Natural killer cell (primary cell): ENCODE measurements around the gene CA4. TPM values are rescaled to one million over a fixed set of nuclear protein-coding genes. Genes with fewer than 3 reads are reported as not detected.
"Not testable (repeated sequence)": the region's sequence is repeated elsewhere in the genome, so short reads cannot be mapped to it uniquely, and the experiment has no call there.

Source experiments
- ATAC-seq, 3 donors: fragments of 150-1000 bp in 2 of 3; fragments of 200-7000 bp in 1 of 3; cut with Tn5 transposase; 1 replicate in 1 of 3; 2 replicates in 2 of 3; pipeline ENCODE4 v1.10.0; 2021; ENCODE audit warnings: mild to moderate bottlenecking in 2 of 3, moderate library complexity in 2 of 3
- DNase-seq, 2 donors: peaks; one replicate each; pipeline versions ENCODE4 v3.0.0 to v3.0.0-alpha.2; 2013 to 2021; ENCODE audit warnings: mixed read lengths in 1 of 2
- H3K27ac ChIP-seq: one replicate; pipeline ENCODE4 v1.5.1; 2013; ENCODE audit warnings: mild to moderate bottlenecking, low read length
- H3K27me3 ChIP-seq: one replicate; pipeline ENCODE4 v1.6.1; 2013; ENCODE audit warnings: low read length; ENCODE audit not compliant: control insufficient read depth, insufficient read depth
- H3K36me3 ChIP-seq: one replicate; pipeline ENCODE4 v1.6.1; 2013; ENCODE audit warnings: low read length; ENCODE audit not compliant: control insufficient read depth, insufficient read depth
- H3K4me1 ChIP-seq: one replicate; pipeline ENCODE4 v1.6.1; 2013; ENCODE audit warnings: low read length; ENCODE audit not compliant: control insufficient read depth, insufficient read depth
- H3K4me3 ChIP-seq: one replicate; pipeline ENCODE4 v1.5.1; 2013; ENCODE audit warnings: low read length
- H3K9me3 ChIP-seq: one replicate; pipeline ENCODE4 v1.6.1; 2013; ENCODE audit warnings: low read length; ENCODE audit not compliant: control insufficient read depth, insufficient read depth
- H3K27ac Mint-ChIP-seq, 2 donors: one replicate each; pipeline ENCODE4 v1.8.0; 2022; ENCODE audit warnings: mild to moderate bottlenecking in 2 of 2, mixed read lengths in 2 of 2, moderate library complexity in 1 of 2
- H3K27me3 Mint-ChIP-seq, 2 donors: one replicate each; pipeline ENCODE4 v1.8.0; 2022; ENCODE audit warnings: low read depth in 2 of 2, mixed read lengths in 2 of 2
- H3K36me3 Mint-ChIP-seq: one replicate; pipeline ENCODE4 v1.8.0; 2022; ENCODE audit warnings: mixed read lengths
- H3K4me1 Mint-ChIP-seq, 2 donors: one replicate each; pipeline ENCODE4 v1.8.0; 2022; ENCODE audit warnings: mixed read lengths in 2 of 2
- H3K4me3 Mint-ChIP-seq: one replicate; pipeline ENCODE4 v1.8.0; 2022; ENCODE audit warnings: mild to moderate bottlenecking, moderate library complexity, mixed read lengths
- H3K9me3 Mint-ChIP-seq, 2 donors: one replicate each; pipeline ENCODE4 v1.8.0; 2022; ENCODE audit warnings: mixed read lengths in 2 of 2
- CTCF ChIP-seq: fragments of 200-600 bp; IDR thresholded peaks from one replicate; pipeline ENCODE4 v1.8.0; 2022; ENCODE audit warnings: antibody characterized with exemption
- WGBS: methylation state at CpG from one replicate; pipeline ENCODE4 v1.1.7; 2013; ENCODE audit warnings: missing lambda C conversion rate; ENCODE audit not compliant: insufficient coverage; 5-methylcytosine and 5-hydroxymethylcytosine counted together
- intact Hi-C: fragments of 100-400 bp; cut with micrococcal nuclease; formaldehyde crosslinking; loops from one replicate; pipeline ENCODE4 v1.14.2; 2022
- total RNA-seq, 4 donors: library from RNA; stranded (reverse); fragments of 120-200 nt in 1 of 4; gene quantifications; one replicate each; pipeline versions ENCODE4 v1.2.3 to v1.2.4, GENCODE V29; 2013 to 2022

Gene CA4
- 1 to 10 TPM in 1 of 3 donors, not detected in 2; 1.3 TPM for total RNA-seq
- total RNA-seq (2013): not detected

GRCh38 chr17:60149691-60150582 lies at the start of gene CA4:
Gene CA4 (plus strand): TSS chr17:60149973. CDS start chr17:60150035, 62 bp downstream.
- Histone ChIP-seq H3K4me3 (no peak within 1 kb of the TSS), H3K9me3 (no peaks in the 10 kb centered on the region), H3K4me1 (peaks cover 12% of the 10 kb centered on the region), H3K27me3 (peaks cover 21% of the 10 kb centered on the region), H3K27ac (no peak within 1 kb of the TSS), H3K36me3 (no peaks in the 10 kb centered on the region)
- H3K4me3 Mint-ChIP-seq: peak within 1 kb of the TSS; percentile 49
- H3K27ac Mint-ChIP-seq: no peak within 1 kb of the TSS
- ATAC-seq: peak in 2 of 3 donors; percentile 26 to 40
- H3K9me3 Mint-ChIP-seq: no peaks in the 10 kb centered on the region
- WGBS: 7% methylated on average over 81 of the region's 81 CpGs
- DNase-seq: no peak
- intact Hi-C loops: no loop called here
- H3K36me3 Mint-ChIP-seq: no peaks in the 10 kb centered on the region
- H3K27me3 Mint-ChIP-seq: peaks cover 59 to 64% of the 10 kb centered on the region in 2 donors
- no peak for TF ChIP-seq CTCF
- H3K4me1 Mint-ChIP-seq: peaks cover 6 to 14% of the 10 kb centered on the region in 2 donors

- H3K4me3 ChIP-seq, H3K36me3 Mint-ChIP-seq, H3K27me3 ChIP-seq, H3K27ac Mint-ChIP-seq, DNase-seq, H3K9me3 ChIP-seq, H3K9me3 Mint-ChIP-seq, H3K36me3 ChIP-seq, H3K27ac ChIP-seq, ATAC-seq, H3K4me3 Mint-ChIP-seq, H3K4me1 Mint-ChIP-seq, H3K4me1 ChIP-seq: not testable (repeated sequence)
- intact Hi-C loops: loop anchor here (10.0 kb wide), 1 partner anchor 186 kb away; no protein-coding TSS in a partner anchor
- H3K27me3 Mint-ChIP-seq: peaks cover 17 to 36% of the 10 kb centered on the region in 2 donors
- WGBS: no CpG with 5 or more reads among the region's 2 CpGs
Measured at GRCh38 chr17:60100577-60100976, 49.2 kb upstream of the CA4 start.

GRCh38 chr17:60102015-60102631 lies 47.6 kb upstream of the CA4 start:
- intact Hi-C loops: loop anchor here (10.0 kb wide), 1 partner anchor 187 kb away; no protein-coding TSS in a partner anchor
- H3K27me3 ChIP-seq, H3K4me3 ChIP-seq, H3K4me1 ChIP-seq, H3K27ac ChIP-seq, H3K9me3 ChIP-seq, H3K27ac Mint-ChIP-seq, DNase-seq, H3K9me3 Mint-ChIP-seq, H3K36me3 ChIP-seq, H3K36me3 Mint-ChIP-seq: not testable (repeated sequence)
- Mint-ChIP-seq H3K4me1 (peaks cover 6 to 18% of the 10 kb centered on the region in 2 donors), H3K27me3 (peaks cover 14 to 26% of the 10 kb centered on the region in 2 donors), H3K4me3 (peak overlapping the region; percentile 40)
- WGBS: 41% methylated on average over 11 of the region's 11 CpGs
- ATAC-seq: peak in 1 of 3 donors; percentile 30

- no peak overlapping the region for H3K27ac Mint-ChIP-seq
- intact Hi-C loops: loop anchor here (10.0 kb wide), 1 partner anchor 188 kb away; no protein-coding TSS in a partner anchor
- WGBS: 19% methylated on average over 20 of the region's 20 CpGs
Measured at GRCh38 chr17:60102632-60103096, 47.1 kb upstream of the CA4 start.

More at GRCh38 chr17:60102632-60103096, 47.1 kb upstream of the CA4 start:
- ATAC-seq (peak; percentile 78 to 92 (median 86)), DNase-seq (peak in 1 of 2 donors; percentile 43)
- Histone ChIP-seq H3K27ac (no peak overlapping the region), H3K36me3 (no peaks in the 10 kb centered on the region), H3K27me3 (peaks cover 4% of the 10 kb centered on the region), H3K4me1 (no peaks in the 10 kb centered on the region), H3K9me3 (no peaks in the 10 kb centered on the region), H3K4me3 (no peak overlapping the region)
- Mint-ChIP-seq H3K4me1 (peaks cover 6 to 18% of the 10 kb centered on the region in 2 donors), H3K9me3 (no peaks in the 10 kb centered on the region), H3K27me3 (peaks cover 14 to 26% of the 10 kb centered on the region in 2 donors), H3K4me3 (peak overlapping the region; percentile 40), H3K36me3 (peaks cover 6% of the 10 kb centered on the region)
- no peak for TF ChIP-seq CTCF
